Measurements from ENCODE around the gene CCSER2.
"Not testable (repeated sequence)": the region's sequence is repeated elsewhere in the genome, so short reads cannot be mapped to it uniquely, and the experiment has no call there.

CCSER2 gene

GRCh38 chr10:84527386-84527785, 199.0 kb downstream of the CCSER2 start:
- peak; percentile 60 for DNase-seq

DNA sequence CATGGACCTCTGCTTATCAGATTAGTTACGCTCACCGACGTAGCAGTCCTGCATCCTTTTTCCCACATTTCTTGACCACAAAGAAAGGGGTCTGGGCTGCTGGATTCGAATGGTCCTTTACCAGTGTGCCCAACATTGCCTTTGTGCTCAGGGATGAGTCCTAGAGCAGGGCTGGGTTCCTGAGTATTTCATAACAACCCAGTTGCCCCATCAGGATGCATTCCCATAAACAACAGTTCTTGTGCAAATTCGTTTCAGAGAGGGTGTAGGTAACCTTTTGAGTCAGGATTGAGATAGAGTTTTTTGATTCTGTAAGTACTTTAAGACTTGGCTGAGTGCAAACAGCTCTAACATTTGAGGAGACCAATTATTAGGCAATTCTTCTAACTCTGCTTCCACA, 200.1 kb downstream of the CCSER2 start:
- DNase-seq, result not testable (repeated sequence)

DNA sequence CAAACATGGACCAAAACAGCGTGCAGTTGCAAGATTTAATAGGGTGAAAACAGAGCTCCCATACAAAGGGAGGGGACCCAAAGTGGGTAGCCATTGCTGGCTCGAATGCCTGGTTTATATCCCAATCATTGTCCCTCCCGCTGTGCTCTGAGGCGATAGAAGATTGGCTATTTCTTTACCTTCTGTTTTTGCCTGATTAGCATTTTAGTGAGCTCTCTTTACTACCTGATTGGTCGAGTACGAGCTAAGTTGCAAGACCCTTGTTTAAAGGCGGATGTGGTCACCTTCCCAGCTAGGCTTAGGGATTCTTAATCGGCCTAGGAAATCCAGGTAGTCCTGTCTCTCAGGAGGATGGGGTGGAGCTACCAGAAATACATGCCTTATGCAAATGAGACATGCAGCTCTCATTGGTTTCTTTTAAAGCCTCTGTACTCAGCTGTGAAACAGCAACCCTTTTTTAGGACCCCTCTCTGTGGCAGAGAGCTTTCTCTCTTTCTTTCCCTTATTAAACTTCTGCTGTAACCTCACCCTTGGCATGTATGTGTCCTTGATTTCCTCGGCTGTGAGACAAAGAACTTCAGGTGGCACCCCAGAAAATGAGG, 202.4 kb downstream of the CCSER2 start:
- DNase-seq, result no peak

DNA sequence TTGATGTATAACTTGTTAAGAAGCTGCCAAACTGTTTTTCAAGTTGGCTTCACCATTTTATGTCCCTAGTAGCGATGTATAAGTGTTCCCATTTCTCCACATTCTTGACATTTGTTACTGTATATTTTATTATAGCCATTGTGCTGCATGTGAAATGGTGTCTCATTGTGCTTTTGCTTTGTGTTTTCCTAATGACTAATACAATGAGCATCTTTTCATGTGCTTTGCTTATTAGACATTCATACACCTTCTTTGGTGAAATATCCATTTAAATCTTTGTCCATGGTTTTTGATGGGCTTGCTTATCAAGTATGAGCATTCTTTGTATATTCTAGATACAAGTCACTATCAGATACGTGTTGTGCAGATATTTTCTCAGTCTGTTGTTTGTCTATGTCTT, 203.0 kb downstream of the CCSER2 start:
- no peak for DNase-seq

DNA sequence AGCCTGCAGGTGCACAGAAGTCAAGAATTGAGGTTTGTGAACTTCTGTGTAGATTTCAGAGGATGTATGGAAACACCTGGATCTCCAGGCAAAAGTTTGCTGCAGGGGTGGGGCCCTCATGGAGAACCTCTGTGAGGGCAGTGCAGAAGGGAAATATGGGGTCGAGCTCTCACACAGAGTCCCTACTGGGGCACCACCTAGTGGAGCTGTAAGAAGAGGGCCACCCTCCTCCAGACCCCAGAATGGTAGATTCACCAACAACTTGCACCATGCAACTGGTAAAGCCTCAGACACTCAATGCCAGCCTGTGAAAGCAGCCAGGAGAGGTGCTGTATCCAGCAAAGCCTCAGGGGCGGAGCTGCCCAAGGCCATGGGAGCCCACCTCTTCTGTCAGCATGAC, 205.8 kb downstream of the CCSER2 start:
- DNase-seq, result no peak

GRCh38 chr10:84537447-84537931, 209.1 kb downstream of the CCSER2 start:
- DNase-seq, result peak; percentile 86

GRCh38 chr10:84538036-84538435, 209.6 kb downstream of the CCSER2 start:
- DNase-seq, result no peak

GRCh38 chr10:84539216-84539615, 210.8 kb downstream of the CCSER2 start:
- DNase-seq, result no peak

DNA sequence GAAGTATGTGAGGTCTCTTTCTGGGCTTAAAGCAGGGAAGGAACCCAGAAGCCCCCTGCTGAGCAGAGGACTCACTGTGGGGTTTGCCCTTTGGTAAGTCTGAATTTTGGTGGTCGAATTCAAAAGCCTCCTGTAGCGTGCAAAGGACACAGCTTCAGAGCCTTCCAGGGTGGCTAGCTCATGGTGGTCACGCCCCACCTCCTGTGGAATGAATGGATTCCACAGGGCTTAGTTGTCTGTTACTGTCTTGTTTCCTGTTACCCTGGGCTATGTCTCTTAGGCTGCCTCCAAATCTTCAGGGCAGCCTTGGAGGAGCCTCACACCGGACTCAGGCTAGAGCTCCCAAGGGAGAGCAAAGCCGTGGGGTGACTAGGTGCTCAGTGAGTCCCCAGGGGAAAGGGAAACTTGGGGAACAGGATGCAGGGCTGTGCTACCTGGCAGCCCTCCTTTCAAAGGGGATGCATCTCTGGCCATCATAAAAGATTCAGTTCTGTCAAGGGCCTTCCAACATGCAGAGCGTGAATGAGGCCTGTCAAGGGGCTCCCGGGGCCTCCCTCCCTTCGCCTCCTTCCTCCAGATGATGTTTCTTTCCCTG, 211.7 kb downstream of the CCSER2 start:
- peak; percentile 33 for DNase-seq

DNA sequence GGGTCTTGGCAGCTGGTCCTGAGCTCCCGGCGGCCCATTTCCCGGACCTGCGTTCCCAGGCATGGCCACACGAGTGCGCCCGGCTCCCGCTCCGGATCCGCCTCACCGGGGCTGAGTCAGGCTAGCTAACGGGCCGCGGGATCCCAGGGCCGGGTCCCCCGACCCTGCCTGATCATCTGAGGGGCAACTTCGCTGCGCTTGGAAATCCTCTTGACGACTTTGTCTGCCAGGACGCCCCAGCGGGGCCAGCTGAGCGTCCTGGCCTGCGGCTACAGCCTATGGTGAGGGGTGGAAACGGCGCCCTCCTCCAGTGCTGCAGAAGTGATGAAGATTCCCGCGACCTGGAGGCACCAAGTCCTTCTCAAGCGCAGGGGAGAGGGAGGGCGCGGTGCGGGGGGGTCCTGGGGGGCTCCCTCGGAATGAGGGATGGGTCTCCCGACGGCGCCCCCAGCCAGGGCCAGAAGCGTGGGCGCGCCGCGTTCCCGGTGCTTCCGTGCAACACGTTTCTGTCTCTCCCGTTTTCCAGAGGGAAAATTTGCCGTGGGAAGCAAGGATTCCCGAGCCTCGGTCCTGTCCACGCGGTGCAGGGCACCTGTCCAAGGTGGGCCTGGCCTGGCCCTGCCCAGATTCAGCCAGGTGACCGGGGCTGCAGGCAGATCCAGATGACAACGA, 212.4 kb downstream of the CCSER2 start:
- peak; percentile 75 for DNase-seq

- DNase-seq, result peak; percentile 59
Measured at GRCh38 chr10:84541289-84541637, 212.9 kb downstream of the CCSER2 start.

- DNase-seq, result no peak
Measured at GRCh38 chr10:84542522-84543490, 214.4 kb downstream of the CCSER2 start.

GRCh38 chr10:84543948-84544347, 215.6 kb downstream of the CCSER2 start:
- DNase-seq, result peak; percentile 25

DNA sequence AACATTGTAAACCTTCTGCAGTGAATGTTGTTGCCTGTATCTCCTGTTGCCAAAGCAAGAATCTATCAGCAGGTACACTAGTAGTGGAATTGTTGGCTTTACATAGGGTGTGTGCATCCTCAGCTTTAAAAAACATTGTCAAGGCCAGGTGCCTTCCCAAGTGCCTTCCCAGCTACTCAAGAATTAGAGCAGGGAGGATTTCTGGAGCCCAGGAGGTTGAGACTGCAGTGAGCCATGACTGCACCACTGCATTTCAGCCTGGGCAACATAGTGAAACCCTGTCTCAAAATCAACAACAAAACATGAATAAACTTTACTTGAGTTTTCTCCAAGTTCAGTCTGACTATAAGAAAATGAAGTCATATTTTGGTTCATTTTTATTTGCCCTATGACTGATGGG, 217.3 kb downstream of the CCSER2 start:
- no peak for DNase-seq

- no peak for DNase-seq
Measured at GRCh38 chr10:84546609-84547008, 218.2 kb downstream of the CCSER2 start.

DNA sequence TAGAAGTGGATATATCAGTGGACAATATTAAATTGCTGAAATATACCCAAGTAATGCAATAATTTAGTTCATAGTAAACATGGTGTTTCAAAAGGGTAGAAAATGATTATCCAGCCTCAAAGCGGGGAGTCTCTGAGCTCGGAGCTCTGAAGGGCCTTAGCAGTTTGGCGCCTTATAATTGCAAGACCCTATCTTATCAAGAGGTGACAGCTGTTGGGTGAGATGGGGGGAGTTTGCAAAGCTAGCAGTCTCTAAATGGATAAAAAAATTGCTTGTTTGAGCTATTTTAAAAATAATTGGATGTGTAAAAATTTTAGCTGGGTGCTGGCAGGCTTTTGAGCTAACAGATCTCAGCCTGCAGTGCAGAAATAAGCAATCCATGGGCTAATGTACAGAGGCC, 219.2 kb downstream of the CCSER2 start:
- no peak for DNase-seq

DNA sequence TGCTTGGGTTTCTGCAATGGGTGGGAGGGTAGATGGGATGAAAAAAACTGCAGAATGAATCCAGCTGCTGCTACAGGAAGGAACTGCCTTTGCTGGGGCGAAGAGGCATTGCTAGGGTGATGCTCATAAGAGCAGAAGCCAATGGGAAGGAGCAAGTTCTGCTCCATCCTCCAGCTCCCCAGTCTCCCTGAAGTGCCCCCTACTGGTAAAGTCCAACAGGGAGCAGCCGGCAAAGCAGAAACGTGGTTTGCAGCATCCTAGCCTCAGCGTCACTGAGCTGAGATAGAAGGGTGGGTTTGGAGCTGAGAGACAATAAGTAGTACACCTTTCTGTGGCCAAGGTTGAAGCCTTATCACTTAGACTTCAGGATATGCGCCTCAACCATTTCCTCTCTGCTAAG, 220.5 kb downstream of the CCSER2 start:
- DNase-seq, result peak; percentile 14

- no peak for DNase-seq
Measured at GRCh38 chr10:84549368-84550165, 221.2 kb downstream of the CCSER2 start.

DNA sequence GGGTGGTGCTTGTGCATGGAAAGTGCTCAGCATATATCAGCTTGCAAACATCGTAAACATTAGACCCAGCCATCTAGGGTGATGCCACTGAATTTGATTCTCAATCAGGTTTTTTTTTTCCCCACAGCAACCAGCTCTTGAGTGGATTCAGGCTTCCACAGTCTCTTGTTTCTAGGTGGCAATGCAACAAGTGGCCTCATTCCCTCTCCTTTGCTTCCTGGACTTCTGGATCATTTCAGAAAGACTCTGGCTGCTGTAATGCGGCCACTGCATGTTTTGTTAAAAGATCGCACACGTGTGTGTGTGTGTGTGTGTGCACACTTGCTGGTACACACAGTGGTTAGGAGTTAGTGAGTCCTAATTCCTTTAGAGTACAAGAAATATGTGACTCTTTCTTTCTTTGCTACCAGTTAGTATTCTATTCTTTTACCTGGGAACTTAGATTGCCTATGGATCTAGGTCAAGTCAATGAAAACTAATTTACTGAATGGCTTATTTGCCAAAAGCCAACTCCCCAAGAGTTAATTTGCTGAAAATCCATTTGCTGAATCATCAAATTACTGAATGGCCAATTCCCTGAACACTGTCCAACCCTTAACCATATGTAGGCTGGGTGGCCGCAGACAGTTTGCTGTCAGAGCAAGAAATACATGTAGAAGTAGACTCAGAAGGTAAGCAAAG, 222.5 kb downstream of the CCSER2 start:
- no peak for DNase-seq

DNA sequence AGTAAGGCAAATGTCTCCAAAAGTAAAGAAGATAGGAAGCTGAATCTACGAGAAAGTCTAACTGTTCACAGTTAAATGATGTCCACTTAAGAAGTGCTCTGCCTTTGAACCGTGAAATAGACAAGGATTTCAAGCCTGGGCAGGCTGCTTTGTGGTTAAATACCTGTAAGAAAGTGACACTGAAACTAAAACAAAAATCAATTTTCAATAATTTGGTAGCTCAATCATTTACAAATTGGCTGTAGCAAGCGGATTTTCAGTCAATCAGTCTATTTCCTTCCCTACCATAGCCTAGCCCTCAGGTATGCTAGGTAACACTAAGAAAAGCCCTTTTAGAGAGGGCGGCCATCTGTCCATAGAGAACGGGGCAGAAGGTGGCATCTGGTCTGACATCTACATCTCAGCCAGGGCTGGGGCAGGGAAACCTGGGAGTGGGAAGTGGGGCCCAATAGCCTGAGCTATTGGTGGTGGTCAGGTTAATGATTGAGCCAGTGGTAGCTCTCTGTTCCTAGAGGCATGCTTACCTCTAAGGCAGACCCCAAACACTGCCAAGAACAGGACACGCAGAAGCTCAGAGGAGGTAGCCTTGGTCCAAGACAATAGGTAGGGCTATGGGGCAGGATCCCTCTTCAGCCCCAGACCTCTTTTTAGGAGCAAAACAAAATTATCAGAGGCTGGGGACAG, 223.2 kb downstream of the CCSER2 start:
- no peak for DNase-seq

DNA sequence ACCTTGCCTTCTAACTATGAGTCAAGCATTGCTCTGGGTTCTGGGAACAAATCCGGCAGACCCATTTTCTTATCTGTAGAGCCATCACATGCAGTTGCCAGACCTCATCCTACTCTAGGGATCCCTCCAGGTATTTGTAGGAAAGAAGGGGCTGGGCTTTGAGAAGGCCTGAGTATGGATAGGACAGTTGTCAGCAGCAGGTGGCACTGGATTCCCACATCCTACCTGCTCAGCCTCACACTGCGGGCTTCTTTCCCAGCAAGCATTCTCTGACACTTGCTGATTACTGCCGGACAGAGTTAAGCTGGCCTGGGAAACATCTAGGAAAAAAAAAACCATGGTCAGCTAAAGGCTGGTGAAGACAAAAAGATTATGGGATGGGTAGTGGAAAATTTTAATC, 224.1 kb downstream of the CCSER2 start:
- peak; percentile 16 for DNase-seq
